GM06990 (cell line): ENCODE measurements around the gene GRK6.

Experiments used
- DNase-seq: peaks from one replicate; pipeline ENCODE4 v3.0.0-alpha.2; 2011; ENCODE audit not compliant: insufficient read length; ENCODE audit errors: extremely low read depth
- H3K27me3 ChIP-seq: replicated peaks from 2 replicates; pipeline ENCODE4 v1.6.0; 2011; ENCODE audit warnings: low read length; ENCODE audit not compliant: control insufficient read depth, insufficient read depth
- H3K36me3 ChIP-seq: 2 replicates; pipeline ENCODE4 v1.5.1; 2011; ENCODE audit warnings: low read length; ENCODE audit not compliant: control insufficient read depth, insufficient read depth
- H3K4me3 ChIP-seq: replicated peaks from 2 replicates; pipeline ENCODE4 v1.5.1; 2011; ENCODE audit warnings: low read depth, mild to moderate bottlenecking, control low read depth, low read length
- TF ChIP-seq, protein P1 (sequence below): IDR thresholded peaks from 2 replicates; pipeline ENCODE4 v1.5.1; 2011; ENCODE audit warnings: low read length, control low read depth, mild to moderate bottlenecking, inconsistent platforms; ENCODE audit not compliant: insufficient read depth, poor library complexity, severe bottlenecking

Gene GRK6

DNA sequence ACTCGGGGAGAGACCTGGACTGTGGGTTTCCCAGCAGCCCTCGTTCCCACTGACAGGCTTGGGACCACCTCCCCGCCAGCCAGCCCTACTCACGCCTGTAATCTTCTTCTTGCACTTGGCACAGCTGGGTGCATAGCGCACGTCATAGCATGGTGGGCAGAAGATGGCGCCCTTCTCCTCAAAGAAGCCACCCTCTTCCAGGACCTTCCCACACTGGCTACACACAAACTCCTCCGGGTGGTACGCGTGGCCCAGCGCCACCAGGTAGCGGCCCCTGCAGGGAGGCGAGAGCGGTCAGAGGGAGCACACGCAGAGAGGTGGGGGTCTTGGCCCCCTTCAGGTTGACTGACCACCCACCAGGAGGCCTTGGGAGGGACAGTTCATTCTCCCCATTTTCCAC lies 61.5 kb downstream of the GRK6 start:
- H3K36me3 ChIP-seq = no peaks in the 10 kb centered on the region; the same call in none of the 2 replicates
- TF ChIP-seq, protein P1, sequence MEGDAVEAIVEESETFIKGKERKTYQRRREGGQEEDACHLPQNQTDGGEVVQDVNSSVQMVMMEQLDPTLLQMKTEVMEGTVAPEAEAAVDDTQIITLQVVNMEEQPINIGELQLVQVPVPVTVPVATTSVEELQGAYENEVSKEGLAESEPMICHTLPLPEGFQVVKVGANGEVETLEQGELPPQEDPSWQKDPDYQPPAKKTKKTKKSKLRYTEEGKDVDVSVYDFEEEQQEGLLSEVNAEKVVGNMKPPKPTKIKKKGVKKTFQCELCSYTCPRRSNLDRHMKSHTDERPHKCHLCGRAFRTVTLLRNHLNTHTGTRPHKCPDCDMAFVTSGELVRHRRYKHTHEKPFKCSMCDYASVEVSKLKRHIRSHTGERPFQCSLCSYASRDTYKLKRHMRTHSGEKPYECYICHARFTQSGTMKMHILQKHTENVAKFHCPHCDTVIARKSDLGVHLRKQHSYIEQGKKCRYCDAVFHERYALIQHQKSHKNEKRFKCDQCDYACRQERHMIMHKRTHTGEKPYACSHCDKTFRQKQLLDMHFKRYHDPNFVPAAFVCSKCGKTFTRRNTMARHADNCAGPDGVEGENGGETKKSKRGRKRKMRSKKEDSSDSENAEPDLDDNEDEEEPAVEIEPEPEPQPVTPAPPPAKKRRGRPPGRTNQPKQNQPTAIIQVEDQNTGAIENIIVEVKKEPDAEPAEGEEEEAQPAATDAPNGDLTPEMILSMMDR = no peak
- no peak overlapping the region for H3K4me3 ChIP-seq
- H3K27me3 ChIP-seq = no peaks in the 10 kb centered on the region
- no peak for DNase-seq

DNA sequence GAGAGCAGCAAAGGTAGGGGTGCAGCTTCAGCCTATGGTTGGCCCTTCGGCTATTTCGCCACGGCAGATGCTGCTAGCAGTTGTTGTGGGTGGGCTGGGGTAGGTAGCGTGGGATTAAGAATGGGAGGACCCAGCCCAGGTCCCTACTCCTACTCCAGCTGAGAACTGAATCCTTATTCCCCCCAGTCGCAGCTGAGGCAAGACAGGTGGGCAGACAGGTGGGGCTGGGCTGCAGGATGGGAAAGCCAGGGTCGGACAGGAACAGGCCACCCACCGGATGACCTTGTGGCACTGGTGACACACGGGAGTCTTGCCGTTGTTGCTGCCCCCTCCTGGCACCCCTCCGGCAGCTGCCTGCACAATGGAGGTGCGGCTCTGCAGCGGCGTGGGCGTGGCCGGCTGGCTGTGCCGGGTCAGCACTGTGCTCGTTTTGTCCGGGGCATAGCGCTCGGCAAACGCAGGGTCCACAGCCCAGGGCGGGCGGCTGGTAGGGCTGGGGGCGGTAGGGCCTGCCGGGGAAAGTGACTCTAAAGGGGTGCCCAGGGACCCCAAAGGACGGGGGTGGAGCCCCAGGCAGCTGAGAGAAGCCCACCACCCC lies 62.7 kb downstream of the GRK6 start:
- TF ChIP-seq, protein P1 = peak; percentile 48
- H3K36me3 ChIP-seq = no peaks in the 10 kb centered on the region; the same call in none of the 2 replicates
- DNase-seq = no peak
- no peaks in the 10 kb centered on the region for H3K27me3 ChIP-seq
- no peak overlapping the region for H3K4me3 ChIP-seq

DNA sequence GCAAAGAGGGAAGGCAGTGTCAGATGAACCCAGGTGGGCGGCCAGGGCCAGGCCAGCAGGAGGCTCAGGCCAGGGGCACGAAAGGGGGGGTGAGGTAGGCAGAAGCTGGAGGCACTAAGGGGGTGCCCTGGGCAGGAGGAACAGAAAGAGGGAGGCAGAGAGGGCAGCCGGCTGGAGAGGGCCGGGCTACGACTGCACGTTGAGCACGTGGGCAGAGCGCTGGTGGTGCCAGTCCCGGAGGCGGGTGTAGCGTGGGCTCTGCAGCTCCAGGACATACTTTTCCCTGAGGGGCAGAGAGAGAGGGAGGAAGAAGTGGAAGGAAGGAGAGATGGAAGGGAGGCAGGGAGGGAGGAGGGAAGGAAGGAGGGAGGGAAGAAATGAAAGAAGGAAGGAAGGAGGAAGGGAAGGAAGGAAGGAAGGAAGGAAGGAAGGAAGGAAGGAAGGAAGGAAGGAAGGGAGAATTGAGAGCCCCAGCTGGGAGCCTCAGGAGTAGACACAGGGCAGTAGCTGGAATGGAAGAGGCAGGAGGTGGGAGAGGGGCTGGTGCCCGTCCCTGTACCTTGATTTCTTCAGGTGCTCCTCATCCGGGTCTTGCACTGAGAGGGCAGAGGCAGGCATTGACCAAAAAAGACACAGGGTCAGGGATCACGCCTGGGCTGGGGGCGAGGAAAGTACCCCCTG lies 64.0 kb downstream of the GRK6 start:
- TF ChIP-seq, protein P1 = no peak
- no peak for DNase-seq
- H3K36me3 ChIP-seq = no peaks in the 10 kb centered on the region; the same call in none of the 2 replicates

DNA sequence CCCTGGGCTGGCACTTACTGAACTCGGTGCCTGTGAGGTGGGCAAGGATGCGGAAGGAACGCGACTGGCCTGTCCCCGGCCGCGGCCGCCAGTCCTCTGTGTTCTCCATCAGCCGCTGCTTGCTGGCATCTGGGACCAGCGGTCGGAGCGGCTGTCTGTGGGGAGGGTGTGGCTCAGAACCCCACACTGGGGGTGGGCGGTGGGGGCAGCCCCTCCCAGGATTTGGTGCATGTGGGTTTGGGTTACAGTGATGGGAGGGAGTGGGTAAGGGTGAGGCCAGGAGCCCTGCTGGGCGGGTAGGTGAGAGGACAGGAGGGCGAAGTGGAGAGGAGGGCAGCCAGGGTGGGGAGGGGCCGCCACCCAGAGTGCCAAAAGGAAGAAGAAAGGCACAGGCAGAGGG lies 64.5 kb downstream of the GRK6 start:
- TF ChIP-seq, protein P1 = no peak
- Histone ChIP-seq H3K27me3 (no peaks in the 10 kb centered on the region), H3K36me3 (no peaks in the 10 kb centered on the region; the same call in none of the 2 replicates), H3K4me3 (no peak overlapping the region)
- no peak for DNase-seq

More for the DNA sequence above, 64.0 kb downstream of the GRK6 start:
- no peaks in the 10 kb centered on the region for H3K27me3 ChIP-seq
- no peak overlapping the region for H3K4me3 ChIP-seq

DNA sequence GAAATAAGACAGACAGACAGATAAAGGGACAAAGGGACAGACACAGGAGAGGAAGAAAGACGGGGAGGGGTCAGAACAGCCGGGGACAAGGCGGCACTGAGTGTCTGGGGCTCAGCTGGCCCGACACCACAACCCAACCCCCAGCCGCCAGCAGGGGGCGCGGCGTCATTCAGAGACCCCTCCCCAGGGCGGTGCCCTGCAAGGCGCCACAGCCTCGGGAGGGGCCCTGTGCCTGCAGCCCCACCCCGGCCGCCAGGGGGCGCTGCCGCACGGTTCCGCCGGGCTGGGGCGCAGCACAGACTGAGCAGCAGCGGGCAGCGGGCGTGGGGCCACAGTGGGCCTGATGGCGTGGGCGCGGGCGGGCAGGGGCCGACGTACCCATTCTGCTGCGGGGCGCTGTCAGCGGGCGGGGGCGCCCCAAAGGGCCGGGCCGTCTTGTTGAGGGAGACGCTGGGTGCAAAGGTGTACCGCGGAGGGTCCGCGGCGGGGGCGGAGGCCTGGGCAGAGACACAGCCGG lies 65.0 kb downstream of the GRK6 start:
- Histone ChIP-seq H3K27me3 (no peaks in the 10 kb centered on the region), H3K36me3 (no peaks in the 10 kb centered on the region; the same call in none of the 2 replicates), H3K4me3 (no peak overlapping the region)
- no peak for DNase-seq
- TF ChIP-seq, protein P1 = no peak
